Natural killer cell (primary cell): ENCODE measurements around the gene PAGE4. TPM values are rescaled to one million over a fixed set of nuclear protein-coding genes. Genes with fewer than 3 reads are reported as not detected.

Source experiments
- ATAC-seq, 3 donors: fragments of 150-1000 bp in 2 of 3; fragments of 200-7000 bp in 1 of 3; cut with Tn5 transposase; 1 replicate in 1 of 3; 2 replicates in 2 of 3; pipeline ENCODE4 v1.10.0; 2021; ENCODE audit warnings: mild to moderate bottlenecking in 2 of 3, moderate library complexity in 2 of 3
- DNase-seq, 2 donors: peaks; one replicate each; pipeline versions ENCODE4 v3.0.0 to v3.0.0-alpha.2; 2013 to 2021; ENCODE audit warnings: mixed read lengths in 1 of 2
- H3K27ac ChIP-seq: one replicate; pipeline ENCODE4 v1.5.1; 2013; ENCODE audit warnings: mild to moderate bottlenecking, low read length
- H3K27me3 ChIP-seq: one replicate; pipeline ENCODE4 v1.6.1; 2013; ENCODE audit warnings: low read length; ENCODE audit not compliant: control insufficient read depth, insufficient read depth
- H3K36me3 ChIP-seq: one replicate; pipeline ENCODE4 v1.6.1; 2013; ENCODE audit warnings: low read length; ENCODE audit not compliant: control insufficient read depth, insufficient read depth
- H3K4me1 ChIP-seq: one replicate; pipeline ENCODE4 v1.6.1; 2013; ENCODE audit warnings: low read length; ENCODE audit not compliant: control insufficient read depth, insufficient read depth
- H3K4me3 ChIP-seq: one replicate; pipeline ENCODE4 v1.5.1; 2013; ENCODE audit warnings: low read length
- H3K9me3 ChIP-seq: one replicate; pipeline ENCODE4 v1.6.1; 2013; ENCODE audit warnings: low read length; ENCODE audit not compliant: control insufficient read depth, insufficient read depth
- H3K27ac Mint-ChIP-seq, 2 donors: one replicate each; pipeline ENCODE4 v1.8.0; 2022; ENCODE audit warnings: mild to moderate bottlenecking in 2 of 2, mixed read lengths in 2 of 2, moderate library complexity in 1 of 2
- H3K27me3 Mint-ChIP-seq, 2 donors: one replicate each; pipeline ENCODE4 v1.8.0; 2022; ENCODE audit warnings: low read depth in 2 of 2, mixed read lengths in 2 of 2
- H3K36me3 Mint-ChIP-seq: one replicate; pipeline ENCODE4 v1.8.0; 2022; ENCODE audit warnings: mixed read lengths
- H3K4me1 Mint-ChIP-seq, 2 donors: one replicate each; pipeline ENCODE4 v1.8.0; 2022; ENCODE audit warnings: mixed read lengths in 2 of 2
- H3K4me3 Mint-ChIP-seq: one replicate; pipeline ENCODE4 v1.8.0; 2022; ENCODE audit warnings: mild to moderate bottlenecking, moderate library complexity, mixed read lengths
- H3K9me3 Mint-ChIP-seq, 2 donors: one replicate each; pipeline ENCODE4 v1.8.0; 2022; ENCODE audit warnings: mixed read lengths in 2 of 2
- WGBS: methylation state at CpG from one replicate; pipeline ENCODE4 v1.1.7; 2013; ENCODE audit warnings: missing lambda C conversion rate; ENCODE audit not compliant: insufficient coverage; 5-methylcytosine and 5-hydroxymethylcytosine counted together
- intact Hi-C: fragments of 100-400 bp; cut with micrococcal nuclease; formaldehyde crosslinking; loops from one replicate; pipeline ENCODE4 v1.14.2; 2022
- total RNA-seq, 4 donors: library from RNA; stranded (reverse); fragments of 120-200 nt in 1 of 4; gene quantifications; one replicate each; pipeline versions ENCODE4 v1.2.3 to v1.2.4, GENCODE V29; 2013 to 2022
- TF ChIP-seq, protein P1 (sequence below): fragments of 200-600 bp; IDR thresholded peaks from one replicate; pipeline ENCODE4 v1.8.0; 2022; ENCODE audit warnings: antibody characterized with exemption

PAGE4 gene
- total RNA-seq, 3 donors from 2014 or later (not counting 1 experiment from before 2014, with no cell fraction given) = not detected

DNA sequence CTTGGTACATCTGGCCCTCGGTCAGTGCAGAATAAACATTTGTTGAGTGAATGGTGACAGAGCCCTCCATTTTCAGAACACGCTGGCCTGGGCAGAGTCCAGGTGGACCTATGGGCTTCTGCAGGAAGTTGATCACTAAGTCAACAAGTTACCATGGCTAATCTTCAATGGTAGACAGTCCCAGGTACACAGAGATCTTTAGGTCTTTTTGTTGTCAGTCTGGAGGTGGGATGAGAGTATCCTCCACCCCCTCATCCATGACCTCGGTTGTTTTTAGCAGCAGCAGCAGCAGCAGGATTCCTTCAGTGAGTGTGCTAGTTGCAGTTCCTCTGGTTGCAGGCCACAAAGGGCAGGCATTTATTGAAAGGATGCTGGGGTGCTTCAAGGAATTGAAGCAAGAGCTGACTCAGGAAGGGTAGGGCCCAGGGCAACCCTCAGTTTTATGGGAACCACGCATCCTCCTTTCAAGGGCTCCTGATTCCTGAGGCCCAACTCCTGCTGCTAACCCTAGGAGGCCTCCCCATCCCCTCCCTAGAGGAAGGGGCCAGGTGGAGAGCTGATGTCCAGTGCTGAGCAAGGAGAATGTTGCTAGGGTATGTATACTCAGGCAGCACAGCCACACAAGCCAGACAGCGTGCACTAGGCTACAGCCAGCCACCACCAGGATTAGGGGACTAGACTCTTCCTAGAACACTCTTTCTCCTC is 48.4 kb downstream of the PAGE4 start:
- DNase-seq (peak in 1 of 2 donors; percentile 5), ATAC-seq (no peak)
- Histone ChIP-seq H3K4me3 (no peak overlapping the region), H3K9me3 (no peaks in the 10 kb centered on the region), H3K4me1 (peaks cover 26% of the 10 kb centered on the region), H3K27me3 (no peaks in the 10 kb centered on the region), H3K27ac (no peak overlapping the region), H3K36me3 (no peaks in the 10 kb centered on the region)
- H3K36me3 Mint-ChIP-seq = no peaks in the 10 kb centered on the region
- peak overlapping the region in 1 of 2 donors; percentile 36 for H3K27ac Mint-ChIP-seq
- no peaks in the 10 kb centered on the region for H3K9me3 Mint-ChIP-seq
- no peak overlapping the region for H3K4me3 Mint-ChIP-seq
- WGBS = 91% methylated on average over 4 of the region's 5 CpGs
- TF ChIP-seq, protein P1, sequence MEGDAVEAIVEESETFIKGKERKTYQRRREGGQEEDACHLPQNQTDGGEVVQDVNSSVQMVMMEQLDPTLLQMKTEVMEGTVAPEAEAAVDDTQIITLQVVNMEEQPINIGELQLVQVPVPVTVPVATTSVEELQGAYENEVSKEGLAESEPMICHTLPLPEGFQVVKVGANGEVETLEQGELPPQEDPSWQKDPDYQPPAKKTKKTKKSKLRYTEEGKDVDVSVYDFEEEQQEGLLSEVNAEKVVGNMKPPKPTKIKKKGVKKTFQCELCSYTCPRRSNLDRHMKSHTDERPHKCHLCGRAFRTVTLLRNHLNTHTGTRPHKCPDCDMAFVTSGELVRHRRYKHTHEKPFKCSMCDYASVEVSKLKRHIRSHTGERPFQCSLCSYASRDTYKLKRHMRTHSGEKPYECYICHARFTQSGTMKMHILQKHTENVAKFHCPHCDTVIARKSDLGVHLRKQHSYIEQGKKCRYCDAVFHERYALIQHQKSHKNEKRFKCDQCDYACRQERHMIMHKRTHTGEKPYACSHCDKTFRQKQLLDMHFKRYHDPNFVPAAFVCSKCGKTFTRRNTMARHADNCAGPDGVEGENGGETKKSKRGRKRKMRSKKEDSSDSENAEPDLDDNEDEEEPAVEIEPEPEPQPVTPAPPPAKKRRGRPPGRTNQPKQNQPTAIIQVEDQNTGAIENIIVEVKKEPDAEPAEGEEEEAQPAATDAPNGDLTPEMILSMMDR = no peak
- peaks cover 0 to 17% of the 10 kb centered on the region in 2 donors for H3K4me1 Mint-ChIP-seq
- peaks cover 0 to 10% of the 10 kb centered on the region in 2 donors for H3K27me3 Mint-ChIP-seq
- intact Hi-C loops = no loop called here

DNA sequence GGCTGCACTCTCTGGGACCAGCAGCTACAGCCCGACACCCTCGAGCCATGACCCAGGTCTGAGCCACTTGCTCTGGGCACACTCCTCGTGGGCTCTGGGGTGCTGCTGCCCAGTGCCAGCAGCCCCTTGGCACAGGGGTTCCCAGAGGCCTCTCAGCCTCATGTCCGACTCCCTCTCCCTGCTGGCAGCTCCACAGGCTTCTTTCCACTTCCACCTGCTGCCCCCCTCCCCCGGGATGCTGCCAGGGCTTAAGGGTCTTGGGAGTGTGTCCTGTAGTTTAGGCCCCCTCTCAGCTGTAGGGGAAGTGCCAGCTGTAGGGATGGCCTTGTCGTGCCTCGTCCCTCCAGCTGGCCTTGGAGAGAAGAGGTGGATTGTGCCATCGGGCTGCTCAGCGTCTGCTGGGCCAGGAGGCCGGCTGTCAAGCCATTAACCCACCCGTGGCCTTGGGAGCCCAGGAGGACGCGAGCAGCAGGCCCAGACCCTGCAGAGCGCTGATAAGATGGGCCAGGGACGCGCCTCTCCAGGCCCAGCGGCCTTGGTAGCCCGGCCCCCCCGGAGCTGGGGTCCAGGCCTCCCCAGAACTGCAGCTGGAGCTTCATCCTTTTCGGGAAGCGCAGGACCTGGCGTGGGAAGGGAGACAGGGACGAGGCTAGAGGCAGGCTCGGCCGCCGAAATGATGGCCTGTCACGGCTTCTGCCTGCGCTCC is 49.2 kb downstream of the PAGE4 start:
- Mint-ChIP-seq H3K27me3 (peaks cover 0 to 4% of the 10 kb centered on the region in 2 donors), H3K9me3 (no peaks in the 10 kb centered on the region), H3K4me1 (peaks cover 0 to 17% of the 10 kb centered on the region in 2 donors), H3K36me3 (no peaks in the 10 kb centered on the region), H3K4me3 (peak overlapping the region; percentile 80), H3K27ac (peak overlapping the region; percentile 26 to 74)
- DNase-seq (no peak), ATAC-seq (no peak)
- peak overlapping the region; percentile 61 for H3K27ac ChIP-seq
- intact Hi-C loops = no loop called here
- H3K4me1 ChIP-seq = peaks cover 26% of the 10 kb centered on the region
- TF ChIP-seq, protein P1 = no peak
- 65% methylated on average over 26 of the region's 28 CpGs for WGBS
- H3K27me3 ChIP-seq = no peaks in the 10 kb centered on the region
- H3K4me3 ChIP-seq = peak overlapping the region; percentile 48
- H3K36me3 ChIP-seq = no peaks in the 10 kb centered on the region
- H3K9me3 ChIP-seq = no peaks in the 10 kb centered on the region

DNA sequence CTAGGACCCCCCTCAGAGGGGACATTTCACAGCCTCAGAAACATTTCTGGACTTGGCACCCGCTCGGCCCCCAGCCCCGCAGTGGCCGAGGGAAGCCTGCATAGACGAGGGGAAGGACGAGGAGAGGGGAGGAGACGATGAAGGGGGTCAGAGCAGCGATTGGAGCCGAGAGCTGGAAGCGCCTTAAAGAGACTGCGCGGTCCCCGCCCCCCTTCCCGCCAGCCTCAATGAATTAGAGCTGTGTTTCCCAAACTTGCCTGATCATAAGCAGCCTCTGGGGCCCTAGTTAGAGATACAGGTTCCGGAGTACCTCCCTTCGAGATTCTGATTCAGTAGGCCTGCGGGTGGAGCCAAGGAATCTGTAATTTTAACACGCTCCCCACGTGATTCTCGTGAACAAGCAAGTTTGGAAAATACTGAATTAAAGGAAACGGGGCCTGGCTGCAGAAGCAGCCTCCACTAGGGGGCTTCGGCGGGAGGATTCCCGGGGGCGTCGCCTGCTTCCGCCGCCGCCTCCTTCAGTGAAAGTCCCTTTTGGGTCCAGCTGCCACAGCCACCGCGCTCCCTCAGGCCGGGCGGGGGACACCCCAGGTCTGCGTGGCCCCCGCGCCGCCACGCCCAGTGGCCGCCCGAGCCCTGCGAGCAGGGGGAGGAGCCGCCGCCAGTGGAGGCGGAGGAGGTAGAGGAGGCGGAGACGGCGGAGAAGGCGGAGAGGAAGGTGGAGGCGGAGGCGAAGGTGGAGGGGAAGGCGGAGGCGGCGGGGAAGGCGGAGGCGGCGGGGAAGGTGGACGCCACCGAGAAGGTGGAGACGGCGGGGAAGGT is 49.9 kb downstream of the PAGE4 start, which contains the start of gene USP27X:
Gene USP27X (plus strand): TSS at position 651 of the 822 bp plus-strand sequence. CDS start 824 bp downstream, outside the sequence.
- Mint-ChIP-seq H3K9me3 (no peaks in the 10 kb centered on the region), H3K36me3 (no peaks in the 10 kb centered on the region), H3K27me3 (no peaks in the 10 kb centered on the region), H3K27ac (peak within 1 kb of the TSS; percentile 26 to 74), H3K4me1 (peaks cover 0 to 18% of the 10 kb centered on the region in 2 donors), H3K4me3 (peak within 1 kb of the TSS; percentile 81)
- H3K4me1 ChIP-seq = peaks cover 26% of the 10 kb centered on the region
- peak within 1 kb of the TSS; percentile 61 for H3K27ac ChIP-seq
- H3K4me3 ChIP-seq = peak within 1 kb of the TSS; percentile 58
- intact Hi-C loops = loop anchor here (1.0 kb wide), 1 partner anchor 43 kb away; the partner anchor contains the start of gene CLCN5
- under 1% methylated on average over 57 of the region's 60 CpGs for WGBS
- no peaks in the 10 kb centered on the region for H3K27me3 ChIP-seq
- ATAC-seq = peak; percentile 94 to 97 (median 94)
- H3K36me3 ChIP-seq = no peaks in the 10 kb centered on the region
- DNase-seq = peak; percentile 69 to 89
- no peaks in the 10 kb centered on the region for H3K9me3 ChIP-seq
- TF ChIP-seq, protein P1 = peak; percentile 43
